C4-2B (cell line): ENCODE measurements around the gene GPC2.

ENCODE experiments used
- H3K27ac ChIP-seq: fragments of 450-650 bp; 2 replicates; pipeline ENCODE4 v1.5.1; 2017
- ZFX ChIP-seq: fragments of 450-650 bp; IDR thresholded peaks from 2 replicates; pipeline ENCODE4 v1.6.1; 2017
- TF ChIP-seq, protein P1 (sequence below): fragments of 450-650 bp; conservative IDR thresholded peaks from 2 replicates; pipeline ENCODE4 v1.5.1; 2017; ENCODE audit warnings: mild to moderate bottlenecking

Gene GPC2

DNA sequence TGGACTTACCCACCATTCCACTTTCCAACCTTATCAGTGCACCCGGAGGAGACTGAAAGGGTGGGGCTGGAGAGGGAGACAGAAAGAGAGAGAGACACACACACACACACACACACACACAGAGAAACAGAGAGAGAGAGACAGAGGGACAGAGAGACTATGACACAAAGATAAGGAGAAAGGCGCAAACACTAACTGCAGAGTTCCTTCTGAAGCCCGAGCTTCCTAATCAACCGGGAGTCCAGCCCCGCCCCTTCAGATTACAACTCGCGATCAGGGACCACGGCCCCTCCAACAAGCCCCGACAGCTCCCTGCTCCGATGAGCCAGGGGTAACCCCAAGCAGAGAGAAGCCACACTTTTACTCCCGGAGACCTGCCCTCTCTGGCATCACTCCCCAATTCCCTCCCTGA lies 9.3 kb downstream of the GPC2 start:
- no peak overlapping the region for H3K27ac ChIP-seq

DNA sequence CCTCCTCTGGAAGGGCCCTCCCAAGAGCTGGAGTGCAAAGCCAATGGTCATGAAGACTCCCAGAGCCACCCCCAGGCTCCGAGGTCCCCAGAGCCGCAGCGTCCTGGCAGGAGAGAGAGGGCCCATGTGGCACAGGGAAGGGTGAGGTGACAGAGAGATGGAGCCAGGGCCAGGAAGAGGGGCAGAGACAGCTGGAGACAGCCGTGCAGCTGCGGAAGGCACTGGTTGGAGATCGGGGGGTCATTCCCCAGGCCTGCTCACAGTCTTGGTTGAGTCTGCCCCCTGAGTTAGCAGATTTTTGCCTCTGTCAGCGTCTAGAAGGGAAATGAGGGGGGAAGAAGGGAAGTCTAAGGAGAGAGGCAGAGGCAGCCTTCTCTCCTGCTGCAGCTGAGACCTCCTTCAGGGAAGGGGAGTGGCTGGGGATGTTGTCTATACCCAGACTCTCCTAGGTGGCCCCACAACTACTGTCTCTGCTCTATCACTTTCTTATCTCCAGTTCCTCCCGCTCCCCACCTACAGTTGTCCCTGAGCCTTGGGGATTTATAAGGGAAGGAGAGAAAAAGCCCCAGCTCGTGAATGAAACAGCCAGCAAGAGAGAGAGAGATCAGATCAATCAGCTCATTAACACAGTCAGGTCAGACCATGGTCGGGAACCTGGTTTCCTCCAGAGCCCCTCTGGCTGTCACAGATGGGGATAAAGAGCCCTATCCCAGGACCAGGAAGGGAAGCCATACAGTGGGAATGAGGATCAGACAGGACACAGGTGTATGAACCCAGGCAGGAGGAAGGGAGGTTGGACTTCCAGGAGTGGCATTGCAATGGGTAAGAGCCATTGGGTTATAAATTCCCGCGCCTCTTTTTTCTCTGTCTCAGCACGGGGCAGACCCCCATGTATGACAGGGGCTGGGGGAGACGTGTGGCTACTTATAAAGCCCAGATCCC lies 9.9 kb downstream of the GPC2 start:
- no peak overlapping the region for H3K27ac ChIP-seq
- TF ChIP-seq, protein P1, sequence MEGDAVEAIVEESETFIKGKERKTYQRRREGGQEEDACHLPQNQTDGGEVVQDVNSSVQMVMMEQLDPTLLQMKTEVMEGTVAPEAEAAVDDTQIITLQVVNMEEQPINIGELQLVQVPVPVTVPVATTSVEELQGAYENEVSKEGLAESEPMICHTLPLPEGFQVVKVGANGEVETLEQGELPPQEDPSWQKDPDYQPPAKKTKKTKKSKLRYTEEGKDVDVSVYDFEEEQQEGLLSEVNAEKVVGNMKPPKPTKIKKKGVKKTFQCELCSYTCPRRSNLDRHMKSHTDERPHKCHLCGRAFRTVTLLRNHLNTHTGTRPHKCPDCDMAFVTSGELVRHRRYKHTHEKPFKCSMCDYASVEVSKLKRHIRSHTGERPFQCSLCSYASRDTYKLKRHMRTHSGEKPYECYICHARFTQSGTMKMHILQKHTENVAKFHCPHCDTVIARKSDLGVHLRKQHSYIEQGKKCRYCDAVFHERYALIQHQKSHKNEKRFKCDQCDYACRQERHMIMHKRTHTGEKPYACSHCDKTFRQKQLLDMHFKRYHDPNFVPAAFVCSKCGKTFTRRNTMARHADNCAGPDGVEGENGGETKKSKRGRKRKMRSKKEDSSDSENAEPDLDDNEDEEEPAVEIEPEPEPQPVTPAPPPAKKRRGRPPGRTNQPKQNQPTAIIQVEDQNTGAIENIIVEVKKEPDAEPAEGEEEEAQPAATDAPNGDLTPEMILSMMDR: no peak
- no peak for TF ChIP-seq ZFX

More for the DNA sequence above, 9.3 kb downstream of the GPC2 start:
- no peak for TF ChIP-seq ZFX
- TF ChIP-seq, protein P1: no peak

DNA sequence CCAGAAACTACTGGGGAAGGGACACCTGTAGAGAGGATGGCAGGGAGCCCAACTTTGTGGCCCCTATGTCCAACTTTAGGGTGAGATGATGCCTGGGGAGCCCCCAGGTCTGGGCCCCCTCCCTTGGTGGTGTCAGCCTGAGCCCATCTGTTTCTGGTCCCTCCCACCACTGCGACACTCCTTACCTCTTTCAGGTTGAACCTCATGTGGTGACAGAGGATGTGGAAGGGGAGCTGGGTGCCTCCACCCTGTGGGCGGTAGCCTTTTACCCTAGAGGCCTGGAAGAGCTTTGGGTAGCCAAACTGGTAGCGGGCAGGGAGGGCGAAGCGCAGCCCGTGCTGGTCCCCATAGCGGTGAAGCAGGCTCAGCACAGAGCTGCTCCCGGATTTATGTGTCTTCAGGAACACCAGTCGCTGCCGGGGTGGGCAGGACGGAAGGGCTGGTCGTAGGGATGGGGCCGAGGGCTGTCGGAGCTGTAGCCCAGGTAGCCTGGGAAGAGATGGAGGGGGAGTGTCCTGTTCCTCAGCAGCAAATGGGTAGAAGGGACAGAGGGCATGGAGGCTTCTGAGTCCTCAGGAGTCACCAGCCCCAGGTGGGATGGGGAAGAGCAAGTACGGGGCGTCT lies 10.8 kb downstream of the GPC2 start:
- TF ChIP-seq, protein P1: no peak
- TF ChIP-seq ZFX: no peak
- no peak overlapping the region for H3K27ac ChIP-seq

DNA sequence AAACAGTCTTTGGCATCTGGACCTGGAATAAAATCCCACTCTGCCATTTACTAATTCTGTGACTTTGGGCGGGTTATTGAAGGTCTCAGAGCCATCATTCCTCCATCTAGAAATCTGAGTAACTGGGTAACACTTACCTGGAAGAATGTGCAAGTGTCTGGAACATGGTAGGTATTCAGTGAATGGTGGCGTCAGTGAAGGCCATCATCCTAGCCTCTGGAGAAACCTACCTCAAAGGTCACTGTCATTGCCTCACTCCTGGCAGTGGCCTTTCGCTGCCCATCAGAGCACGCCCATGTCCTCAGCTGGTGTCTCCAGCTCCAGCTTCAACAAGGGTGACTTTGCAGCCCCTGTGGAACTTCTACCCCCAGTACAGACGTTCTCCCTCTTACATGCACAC lies 13.3 kb downstream of the GPC2 start:
- no peak overlapping the region for H3K27ac ChIP-seq
- no peak for TF ChIP-seq ZFX
- TF ChIP-seq, protein P1: no peak

DNA sequence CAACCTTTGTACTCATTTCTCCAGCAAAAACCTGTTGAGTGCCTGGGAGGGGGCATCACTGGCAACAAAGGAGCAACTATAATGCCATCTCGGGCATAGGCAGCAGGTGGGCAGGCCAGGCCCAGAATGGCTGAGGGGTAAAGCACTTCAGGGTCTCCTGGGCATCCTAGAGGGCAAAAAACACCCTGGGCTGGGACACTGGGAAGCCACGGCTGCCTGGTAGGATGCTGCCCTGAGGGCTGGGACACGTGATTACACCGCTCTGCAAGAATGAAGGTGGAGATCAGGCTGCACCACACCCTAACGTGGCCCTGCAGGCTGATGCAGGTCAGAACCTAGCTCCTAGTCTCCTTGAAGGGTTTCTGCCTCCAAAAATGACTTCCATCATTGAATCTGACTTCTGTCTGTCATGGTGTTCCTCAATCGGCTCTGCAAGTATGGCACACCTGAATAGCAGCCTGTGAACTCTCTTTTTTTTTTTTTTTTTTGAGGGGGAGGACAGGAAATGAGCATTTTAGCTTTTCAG lies 14.1 kb downstream of the GPC2 start:
- no peak overlapping the region for H3K27ac ChIP-seq
- TF ChIP-seq, protein P1: no peak
- no peak for TF ChIP-seq ZFX

DNA sequence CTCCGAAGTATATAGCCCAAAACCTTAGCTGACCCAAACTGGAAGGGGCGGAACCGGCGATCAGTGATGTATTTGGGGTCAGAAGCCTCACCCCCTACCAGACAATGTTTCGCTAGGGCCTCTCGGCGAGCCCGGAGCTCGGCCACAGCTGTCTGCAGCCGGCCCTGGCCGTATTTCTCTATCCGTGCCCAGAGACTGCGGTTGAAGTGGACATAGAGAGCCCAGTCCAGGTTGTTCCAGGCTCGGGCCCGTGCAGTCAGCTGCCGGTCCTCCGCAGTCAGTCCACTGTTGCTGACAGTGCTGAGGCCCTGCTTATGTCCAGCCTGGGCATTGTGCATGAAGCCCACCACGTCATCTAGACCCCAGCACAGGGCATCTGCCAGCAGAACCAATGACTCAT lies 17.1 kb downstream of the GPC2 start:
- no peak overlapping the region for H3K27ac ChIP-seq
- TF ChIP-seq ZFX: no peak
- TF ChIP-seq, protein P1: no peak

DNA sequence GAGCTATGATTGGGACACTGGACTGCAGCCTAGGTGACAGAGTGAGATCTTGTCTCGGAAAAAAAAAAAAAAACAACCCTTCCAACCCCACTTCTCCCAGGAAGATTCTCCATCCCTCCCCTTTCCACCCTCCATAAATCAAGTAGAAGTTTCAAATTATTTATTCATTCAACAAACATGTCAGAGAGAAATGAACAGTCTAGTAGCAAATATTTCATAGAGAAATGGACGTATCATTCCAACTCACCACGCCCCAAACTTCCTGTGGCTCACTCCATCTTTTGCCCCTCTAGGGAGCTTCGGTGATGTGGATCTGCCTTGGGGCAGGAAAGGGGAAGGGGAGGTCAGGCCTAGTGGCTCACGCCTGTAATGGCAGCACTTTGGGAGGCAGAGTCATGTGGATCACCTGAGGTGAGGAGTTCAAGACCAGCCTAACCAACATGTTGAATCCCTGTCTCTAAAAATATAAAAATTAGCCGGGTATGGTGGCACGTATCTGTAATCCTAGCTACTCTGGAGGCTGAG lies 18.0 kb downstream of the GPC2 start:
- TF ChIP-seq, protein P1: no peak
- peak overlapping the region; percentile 85 for H3K27ac ChIP-seq
